Head of caudate nucleus (tissue), 42 donors: ENCODE results near the gene COLEC11.
"Not testable (repeated sequence)": the region's sequence is repeated elsewhere in the genome, so short reads cannot be mapped to it uniquely, and the experiment has no call there.

Source experiments
- DNase-seq, 42 donors: peaks; one replicate each; pipeline versions ENCODE4 v3.0.0 to v3.0.0-alpha.2; 2020 to 2021; ENCODE audit warnings: mixed read lengths in 7 of 42
- intact Hi-C: fragments of 100-400 bp; cut with DNase I; formaldehyde crosslinking; loops from one replicate; pipeline ENCODE4 v1.15.0; 2022

COLEC11 gene

DNA sequence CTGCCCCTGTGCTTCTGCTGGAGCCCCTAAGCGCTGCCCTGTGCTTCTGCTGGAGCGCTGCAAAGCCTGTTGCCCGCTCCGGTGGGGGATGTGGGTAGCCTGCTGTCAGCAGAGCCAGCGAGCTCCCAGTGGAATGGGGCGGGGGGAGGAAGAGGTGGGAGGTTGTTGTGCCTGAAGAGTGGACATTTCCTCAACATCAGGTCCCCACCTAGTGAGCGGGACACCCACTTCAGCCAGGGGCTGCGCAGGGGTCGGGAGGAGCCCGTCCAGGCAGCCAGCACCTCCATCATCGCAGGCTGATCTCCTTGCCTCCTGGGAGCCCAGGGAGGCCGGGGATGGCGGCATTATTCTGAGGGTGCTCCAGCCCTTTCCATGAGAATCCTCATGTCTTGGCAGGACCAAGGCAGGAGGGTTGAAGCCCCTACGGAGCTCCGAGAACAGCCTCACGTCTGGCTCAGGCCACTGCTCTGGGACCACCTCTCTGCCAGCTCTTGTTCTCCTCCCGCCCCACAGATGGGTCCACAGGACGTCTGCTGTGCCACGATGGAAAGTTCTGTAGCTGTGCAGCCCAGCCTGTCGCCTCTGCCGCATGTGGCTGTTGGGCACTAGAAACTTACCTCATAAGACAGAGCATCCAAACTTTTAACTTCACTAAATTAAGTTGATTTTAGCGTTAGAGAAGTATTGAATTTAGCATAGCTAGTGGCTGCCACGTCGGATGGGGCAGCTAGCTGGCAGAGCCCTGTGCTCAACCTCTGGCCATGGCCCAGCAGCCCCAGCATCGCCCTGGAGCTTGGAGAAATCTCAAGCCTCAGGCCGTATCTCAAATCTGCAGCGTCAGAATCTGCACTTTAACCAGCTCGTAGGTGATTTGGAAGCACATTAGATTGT, 61.2 kb downstream of the COLEC11 start:
- DNase-seq: no peak
- intact Hi-C loops: no loop called here

DNA sequence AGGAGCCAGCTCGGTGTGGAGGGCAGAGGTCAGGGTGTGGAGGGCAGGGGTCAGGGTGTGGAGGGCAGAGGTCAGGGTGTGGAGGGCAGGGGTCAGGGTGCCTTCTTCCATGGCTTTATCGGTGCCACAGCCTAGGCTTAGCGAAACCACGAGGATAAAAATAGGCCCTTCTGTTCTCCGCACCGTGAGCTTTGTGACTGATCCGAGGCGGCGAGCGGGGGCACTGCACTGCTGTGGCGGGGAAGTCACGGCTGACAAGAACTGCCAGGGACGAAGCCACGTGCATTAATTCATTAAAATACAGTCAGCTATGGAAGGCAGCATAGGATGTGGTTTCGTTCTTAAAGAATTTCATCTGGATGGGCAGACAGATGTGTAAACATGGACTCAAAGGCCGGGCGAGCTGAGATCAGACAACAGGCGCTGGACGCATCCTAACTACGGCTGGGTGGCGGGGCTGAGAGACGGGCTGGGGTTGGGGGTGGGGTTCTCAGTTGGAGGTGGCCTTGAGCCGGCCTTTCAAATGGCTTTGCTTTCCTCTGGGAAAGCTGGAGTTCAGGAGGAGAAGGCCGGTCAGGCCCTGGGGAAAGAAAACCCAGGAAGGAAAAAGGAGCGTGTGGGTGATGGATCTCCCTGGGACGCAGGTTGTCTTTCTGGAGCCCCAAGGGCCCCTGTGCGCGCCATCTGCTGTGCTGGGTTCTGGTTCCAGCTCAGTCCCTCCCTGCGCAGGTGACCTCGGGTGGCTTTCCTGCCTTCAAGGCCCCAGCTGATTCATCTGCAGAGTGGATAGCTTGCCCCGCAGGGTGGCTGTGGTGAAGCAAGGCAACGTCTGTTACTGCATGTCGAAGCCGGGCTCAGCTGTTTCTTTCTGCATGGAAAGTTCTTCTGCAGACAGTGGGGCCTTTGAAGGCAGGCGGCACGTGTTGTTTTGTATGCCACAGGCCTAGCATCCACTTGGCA, 62.1 kb downstream of the COLEC11 start:
- peak; percentile 48 to 94 (median 81) for DNase-seq
- intact Hi-C loops: no loop called here

DNA sequence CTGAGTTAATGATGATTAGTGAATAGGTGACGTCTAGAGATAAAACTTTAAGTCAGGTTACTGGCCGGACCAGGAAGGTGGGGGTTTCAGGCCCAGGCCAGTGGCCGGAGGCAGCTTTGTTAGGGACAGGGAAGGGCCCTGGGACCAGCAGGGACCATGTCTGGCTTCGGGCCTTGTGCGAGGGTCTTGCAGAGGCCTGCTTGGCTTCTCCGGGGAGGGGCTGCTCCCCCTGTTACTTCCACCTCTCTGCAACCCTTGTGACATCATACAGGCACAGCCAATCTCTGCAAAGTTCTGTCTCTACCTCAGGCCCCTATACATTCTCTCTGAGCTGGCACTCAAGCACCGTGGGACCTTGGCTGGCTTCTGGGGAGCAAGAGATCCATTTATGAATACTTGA, 63.0 kb downstream of the COLEC11 start, which contains the start of gene ALLC:
TSS of gene ALLC (plus strand) at position 320 of the 400 bp plus-strand sequence. CDS start 12,958 bp downstream, outside the sequence.
- intact Hi-C loops: no loop called here
- no peak for DNase-seq

DNA sequence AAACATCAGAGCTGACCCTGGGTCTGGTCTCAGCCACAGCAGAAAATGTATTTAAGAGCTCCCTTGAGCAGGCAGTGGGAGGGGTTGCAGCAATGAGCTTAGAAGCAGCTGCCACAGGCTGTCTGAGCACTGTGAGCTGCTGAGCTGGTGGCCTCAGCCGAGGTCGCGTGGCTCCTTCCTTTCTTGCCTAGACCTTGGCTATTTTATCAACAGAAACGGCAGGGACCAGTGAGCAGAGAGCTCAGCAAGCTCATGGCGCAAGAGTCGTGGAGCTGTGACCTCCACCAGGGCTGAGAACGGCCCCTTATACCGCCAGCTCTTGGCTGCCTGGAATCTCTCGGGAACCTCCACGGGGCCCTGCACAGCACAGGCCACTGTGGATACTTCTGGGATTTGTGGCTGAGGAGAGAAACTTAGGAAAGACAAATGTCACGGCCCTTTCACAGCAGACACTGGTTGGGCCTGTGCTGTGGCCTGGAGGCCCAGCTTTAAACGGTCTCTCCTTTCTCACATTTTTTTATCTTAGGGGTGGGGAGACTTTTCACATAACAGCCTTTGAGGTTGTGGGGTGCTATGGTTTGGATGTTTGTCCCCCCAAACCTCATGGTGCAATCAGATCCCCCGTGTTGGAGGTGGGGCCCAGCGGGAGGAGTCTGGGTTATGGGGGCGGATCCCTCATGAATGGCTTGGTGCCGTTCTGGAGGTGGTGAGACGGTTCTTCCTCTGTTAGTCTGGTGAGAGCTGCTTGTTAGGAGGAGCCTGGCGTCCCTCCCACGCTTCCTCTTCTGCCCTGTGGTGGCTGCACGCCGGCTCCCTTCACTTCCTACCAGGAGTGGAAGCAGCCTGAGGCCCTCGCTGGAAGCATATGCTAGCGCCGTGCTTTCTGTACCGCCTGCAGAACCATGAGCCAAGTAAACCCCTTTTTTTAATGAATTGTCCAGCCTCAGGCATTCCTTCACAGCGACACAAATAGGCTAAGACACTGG, 64.8 kb downstream of the COLEC11 start:
- peak in 19 of 42 donors; percentile 16 to 74 (median 47) for DNase-seq
- intact Hi-C loops: no loop called here

DNA sequence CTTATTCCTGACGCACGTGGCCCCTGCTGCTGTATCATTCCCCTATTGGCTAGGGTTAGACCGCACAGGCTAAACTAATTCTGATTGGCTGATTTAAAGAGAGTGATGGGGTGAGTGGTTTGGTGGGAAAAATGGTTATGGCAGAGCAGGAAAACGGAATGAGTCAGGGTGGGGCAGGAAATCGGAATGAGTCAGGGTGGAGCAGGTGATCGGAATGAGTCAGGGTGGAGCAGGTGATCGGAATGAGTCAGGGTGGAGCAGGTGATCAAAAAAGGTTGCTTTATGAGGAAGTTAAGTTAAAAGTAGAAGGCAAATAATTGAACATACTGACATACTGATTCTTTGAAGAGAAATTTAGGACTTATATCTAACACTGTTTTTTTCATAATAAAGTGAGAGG, 65.7 kb downstream of the COLEC11 start:
- peak in 39 of 42 donors; percentile 30 to 82 (median 64) for DNase-seq
- intact Hi-C loops: not testable (repeated sequence)

DNA sequence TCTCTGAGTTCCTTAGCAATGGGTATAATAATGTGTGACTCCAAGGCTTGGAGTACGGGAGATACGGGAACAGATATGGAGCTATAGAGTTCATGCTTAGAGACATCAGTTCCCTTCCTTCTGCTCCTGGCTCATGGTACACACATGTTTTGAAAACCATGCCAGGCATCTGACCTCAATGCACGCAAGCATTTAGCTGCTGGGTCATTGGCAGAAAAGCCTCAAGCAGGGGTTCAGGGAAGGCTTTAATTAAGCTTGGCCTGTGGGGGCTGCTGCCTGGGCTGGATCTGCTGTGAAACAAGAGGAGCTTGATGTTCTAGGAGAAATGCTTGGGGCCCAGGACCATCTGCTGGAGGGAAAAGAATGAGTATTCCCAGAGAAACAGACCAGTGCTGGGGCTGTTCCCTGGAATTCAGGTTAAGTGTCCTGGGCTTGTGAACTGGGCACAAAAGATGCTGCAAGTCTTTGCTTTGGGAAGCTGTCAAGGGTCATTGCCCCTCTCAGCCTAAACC, 66.3 kb downstream of the COLEC11 start:
- DNase-seq: peak in 4 of 42 donors; percentile 14 to 21 (median 16)

DNA sequence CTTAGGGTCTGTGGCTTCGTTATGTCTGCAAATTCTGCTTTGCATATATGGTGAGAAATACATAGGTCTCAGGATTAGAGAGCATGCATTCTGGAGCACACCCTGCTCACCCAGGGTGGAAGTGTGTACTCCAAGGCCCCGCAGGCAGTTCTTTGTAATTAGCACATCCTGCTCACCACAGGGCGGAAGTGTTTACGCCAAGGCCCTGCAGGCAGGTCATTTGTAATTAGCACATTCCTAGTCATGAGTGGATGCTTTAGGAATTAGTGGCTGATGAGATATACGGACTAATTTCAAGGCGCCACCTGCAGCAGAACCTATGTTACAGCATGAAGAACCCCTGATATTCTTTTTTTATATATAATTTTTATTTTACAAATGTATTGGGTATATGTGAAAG, 67.3 kb downstream of the COLEC11 start:
- DNase-seq: peak in 5 of 42 donors; percentile 3 to 30 (median 14)
- intact Hi-C loops: no loop called here

More for the DNA sequence above, 66.3 kb downstream of the COLEC11 start:
- intact Hi-C loops: no loop called here

DNA sequence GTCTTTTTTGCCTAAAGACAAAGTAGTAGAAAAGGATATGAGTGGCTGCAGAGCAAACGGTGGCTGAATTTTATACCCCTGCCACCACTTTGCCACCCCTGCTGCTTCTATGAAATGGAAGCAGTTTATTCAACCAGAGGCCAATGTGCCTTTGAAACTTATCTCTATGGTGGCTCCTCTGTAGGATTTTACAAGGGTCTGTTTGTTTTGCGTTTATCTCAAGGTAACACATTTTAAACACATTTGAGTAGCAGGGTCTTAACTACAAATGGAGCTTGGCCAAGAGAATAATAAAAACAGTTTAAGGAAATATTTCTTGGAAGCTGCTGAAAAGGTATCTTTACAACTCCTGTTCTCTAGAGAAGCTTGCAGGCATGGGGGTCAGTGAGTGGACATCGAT, 69.2 kb downstream of the COLEC11 start:
- peak in 1 of 42 donors; percentile 21 for DNase-seq
- intact Hi-C loops: no loop called here

DNA sequence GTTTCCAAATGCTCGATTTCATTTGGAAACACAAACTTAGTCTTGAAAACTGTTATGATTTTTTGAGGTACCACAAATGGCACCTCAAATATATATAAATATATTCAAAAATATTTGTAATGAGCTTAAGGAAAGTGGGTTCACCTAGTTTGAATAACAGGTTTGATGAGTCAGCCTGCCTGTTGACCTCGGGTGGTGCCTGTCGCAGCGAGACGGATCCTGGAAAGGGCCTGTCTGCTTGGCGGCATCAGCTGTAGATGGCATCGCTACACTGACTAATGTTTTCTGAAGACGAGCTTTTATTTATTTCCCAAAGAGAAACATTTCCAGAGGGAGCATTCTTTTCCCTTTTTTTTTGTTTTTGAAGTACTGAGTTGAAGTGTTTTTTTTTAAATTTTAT, 70.0 kb downstream of the COLEC11 start:
- intact Hi-C loops: no loop called here
- DNase-seq: peak in 5 of 42 donors; percentile 7 to 39 (median 29)

DNA sequence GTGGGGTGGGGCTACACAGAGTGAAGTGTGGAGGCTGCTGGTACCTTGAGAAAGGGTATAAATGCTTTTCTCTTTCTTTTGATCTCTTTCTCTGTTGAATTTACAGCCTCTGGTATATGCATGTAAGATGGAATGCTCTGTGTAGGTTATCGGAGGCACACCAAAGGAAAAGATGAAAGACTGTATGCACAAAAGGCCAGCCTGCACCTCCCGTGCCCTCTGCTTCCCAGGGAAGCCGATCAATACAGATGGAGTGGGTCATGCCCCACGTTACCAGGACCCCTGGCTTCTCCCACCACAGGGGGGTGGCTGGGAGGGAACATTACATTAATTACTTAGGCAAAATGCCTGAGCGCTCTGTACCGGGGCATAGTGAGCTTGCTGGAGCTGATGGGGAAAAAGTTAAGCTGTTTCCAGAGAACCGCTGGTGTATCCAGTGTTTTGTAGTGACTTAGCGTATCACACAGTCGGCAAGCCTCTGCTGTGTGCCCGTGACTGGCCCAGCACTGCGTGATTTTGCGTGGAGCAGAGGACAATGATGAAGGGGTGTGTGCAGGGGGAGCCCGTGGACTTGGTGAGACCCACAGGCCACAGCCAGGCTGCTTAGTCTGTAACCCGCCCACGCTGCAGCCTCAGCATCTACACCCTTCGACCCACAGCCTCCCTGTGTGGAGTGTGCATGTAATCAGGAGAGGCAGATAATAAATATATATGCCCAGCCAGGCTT, 71.1 kb downstream of the COLEC11 start:
- intact Hi-C loops: no loop called here
- peak in 4 of 42 donors; percentile 9 to 39 (median 23) for DNase-seq

DNA sequence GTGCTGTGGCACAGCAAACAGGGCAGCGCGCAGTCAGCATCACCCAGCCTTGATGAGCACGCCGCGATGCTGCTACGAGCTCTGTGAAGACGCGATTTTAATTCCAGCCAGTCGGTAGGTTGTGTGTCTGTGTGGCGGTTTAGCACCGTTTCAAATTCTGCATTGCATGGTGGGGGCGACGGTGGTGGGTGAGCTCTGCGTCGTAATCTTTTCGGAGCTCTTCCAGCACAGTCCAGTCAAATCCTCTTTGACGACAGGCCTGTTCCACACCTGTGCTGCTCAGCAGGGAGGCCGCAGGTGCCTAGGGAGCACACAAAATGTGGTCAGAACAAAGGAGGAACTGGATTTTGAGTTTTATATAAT, 71.7 kb downstream of the COLEC11 start:
- intact Hi-C loops: no loop called here
- DNase-seq: peak in 6 of 42 donors; percentile 17 to 42 (median 30)

DNA sequence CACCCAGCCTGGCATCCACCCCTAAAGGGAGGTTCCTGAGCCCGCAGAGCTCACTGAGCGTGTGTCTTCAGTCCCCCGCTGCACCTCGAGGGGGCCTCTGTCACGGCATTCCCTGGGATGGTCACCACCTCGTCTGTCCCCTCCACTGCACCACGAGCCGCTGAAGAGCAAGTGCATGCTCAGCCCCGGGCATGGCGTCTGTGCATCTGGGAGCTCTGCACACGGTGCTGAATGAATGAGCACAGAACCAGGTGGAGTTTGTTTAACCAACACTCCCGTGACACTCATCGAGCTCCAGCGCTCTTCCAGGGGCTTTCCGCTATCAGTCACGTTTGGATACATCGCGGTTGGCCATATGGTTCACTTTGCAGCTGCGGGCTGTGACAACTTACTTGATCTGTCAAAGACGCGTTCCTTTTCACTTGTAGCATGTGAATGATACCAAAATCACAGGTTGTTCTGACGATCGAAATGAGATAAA, 72.3 kb downstream of the COLEC11 start:
- intact Hi-C loops: no loop called here
- peak in 6 of 42 donors; percentile 12 to 36 (median 26) for DNase-seq

DNA sequence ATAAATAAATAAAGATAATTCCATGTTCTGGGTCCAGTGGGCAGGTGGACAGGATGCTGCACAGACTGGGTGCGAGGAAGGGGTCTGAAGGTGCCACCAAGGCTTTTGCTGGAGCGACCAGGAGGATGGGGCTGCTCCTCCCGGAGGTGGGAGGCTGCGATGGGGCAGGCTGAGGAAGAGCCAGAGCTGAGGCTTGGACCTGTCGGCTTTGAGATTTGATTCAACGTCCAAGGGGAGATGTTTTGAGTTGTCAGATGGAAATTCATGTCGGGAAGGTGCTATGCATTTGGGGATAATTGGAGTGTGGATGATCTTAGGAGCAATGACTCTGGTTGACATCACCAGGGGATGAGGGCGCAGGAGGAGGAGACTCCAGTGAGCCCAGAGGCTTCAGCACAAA, 74.7 kb downstream of the COLEC11 start:
- peak in 2 of 42 donors; percentile 25 to 32 for DNase-seq
- intact Hi-C loops: no loop called here

DNA sequence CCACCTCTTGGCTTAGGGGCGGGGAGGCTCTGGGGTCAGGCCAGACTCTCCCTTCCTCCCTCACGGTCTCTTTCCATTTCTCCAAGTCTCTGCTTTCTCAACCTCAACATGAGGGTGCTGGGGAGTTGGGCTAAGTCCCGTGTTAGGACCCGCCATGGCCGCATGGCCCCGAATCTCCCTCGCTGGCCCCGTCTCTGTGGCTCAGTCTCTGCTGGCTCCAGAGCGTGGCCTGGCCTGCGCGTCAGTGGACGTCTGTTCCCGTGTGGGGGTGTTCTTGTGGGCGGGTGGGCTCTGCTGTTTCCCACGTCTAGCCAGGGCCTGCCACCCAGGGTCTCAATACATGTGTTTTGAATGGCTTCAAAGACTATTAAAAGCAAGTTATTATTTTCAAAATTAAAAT, 75.5 kb downstream of the COLEC11 start:
- intact Hi-C loops: no loop called here
- DNase-seq: peak in 1 of 42 donors; percentile 34

DNA sequence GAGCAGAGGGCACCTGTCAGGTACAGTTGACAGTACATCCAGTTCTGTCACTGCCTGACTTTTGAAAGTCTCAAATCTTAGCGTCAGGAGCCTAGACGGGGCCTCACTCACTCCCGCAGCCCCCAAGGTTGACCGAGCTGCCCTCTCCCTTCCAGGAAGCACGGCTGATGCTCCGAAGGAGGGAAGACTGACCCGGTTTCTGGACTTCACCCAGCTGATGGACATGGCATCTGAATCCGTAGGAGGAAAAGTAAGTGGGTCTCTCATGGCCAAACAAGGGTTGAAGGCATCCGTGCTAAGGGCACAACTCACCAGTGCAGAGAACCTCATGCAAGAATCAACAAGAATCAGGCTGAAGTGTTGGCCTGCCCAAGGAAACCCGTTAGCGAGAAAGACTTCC, 76.0 kb downstream of the COLEC11 start:
- intact Hi-C loops: no loop called here
- DNase-seq: peak in 1 of 42 donors; percentile 18

DNA sequence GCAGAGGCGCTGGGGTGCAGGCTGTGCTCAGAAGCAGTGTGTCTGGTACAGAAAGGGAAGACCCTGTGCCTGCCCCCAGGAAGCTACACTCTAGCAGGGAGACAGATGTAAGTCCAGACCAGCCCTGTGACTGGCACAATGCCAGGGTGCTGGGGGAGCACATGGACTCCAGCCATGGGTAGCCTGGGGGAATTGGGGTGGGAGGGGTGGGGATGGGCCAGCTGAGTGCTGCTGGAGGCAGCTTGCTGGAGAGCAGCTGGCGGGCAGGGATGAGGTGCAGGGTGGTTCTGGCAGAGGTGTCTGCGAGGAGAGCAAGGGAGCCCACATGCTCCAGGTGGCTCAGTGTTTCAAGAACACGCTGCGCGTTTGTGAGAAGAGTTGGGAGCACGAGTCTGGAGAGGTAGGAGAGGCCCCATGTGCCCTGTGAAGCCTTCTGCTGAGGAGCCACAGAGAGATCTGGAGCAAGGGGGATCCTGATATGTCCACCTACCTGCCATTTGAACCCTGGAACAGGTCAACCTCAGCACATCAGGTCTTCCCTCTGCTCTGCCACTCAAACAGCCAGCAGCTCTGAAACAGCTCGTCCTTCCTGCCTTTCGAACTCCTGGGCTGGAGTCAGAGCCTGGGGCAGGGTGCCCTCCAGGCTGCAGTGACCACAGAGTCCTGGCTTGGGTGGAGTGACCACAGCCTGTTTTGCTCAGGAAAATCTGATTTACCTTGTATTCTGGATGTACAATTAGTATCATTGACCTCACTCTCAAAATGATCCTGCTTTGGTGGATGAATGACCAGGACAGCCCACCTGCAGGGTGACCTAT, 78.2 kb downstream of the COLEC11 start:
- intact Hi-C loops: no loop called here
- DNase-seq: peak in 1 of 42 donors; percentile 25
